Omental fat pad (tissue), 4 donors: ENCODE measurements around the gene TANC1. TPM values are rescaled to one million over a fixed set of nuclear protein-coding genes. Genes with fewer than 3 reads are reported as not detected.

Experiments
- ATAC-seq: fragments of 150-250 bp; one replicate; pipeline ENCODE4 v1.9.1; 2016; ENCODE audit warnings: mild to moderate bottlenecking, moderate library complexity; ENCODE audit not compliant: low FRiP score
- DNase-seq: peaks from one replicate; pipeline ENCODE4 v3.0.0-alpha.2; 2019; ENCODE audit warnings: low spot score
- CTCF ChIP-seq, 3 donors: fragments of 450-650 bp; IDR thresholded peaks; one replicate each; pipeline ENCODE4 v1.5.1; 2016 to 2017; ENCODE audit warnings: antibody characterized with exemption in 3 of 3, mild to moderate bottlenecking in 3 of 3, moderate library complexity in 2 of 3
- total RNA-seq, 4 donors: library from RNA; depleted of rRNA; stranded (reverse); fragments of >200 nt; gene quantifications; one replicate each; pipeline ENCODE4 v1.1.0, GENCODE V29; 2016

The TANC1 gene
- total RNA-seq, 4 donors from 2014 or later, result 26.4 to 72.5 (median 34.9) TPM

DNA sequence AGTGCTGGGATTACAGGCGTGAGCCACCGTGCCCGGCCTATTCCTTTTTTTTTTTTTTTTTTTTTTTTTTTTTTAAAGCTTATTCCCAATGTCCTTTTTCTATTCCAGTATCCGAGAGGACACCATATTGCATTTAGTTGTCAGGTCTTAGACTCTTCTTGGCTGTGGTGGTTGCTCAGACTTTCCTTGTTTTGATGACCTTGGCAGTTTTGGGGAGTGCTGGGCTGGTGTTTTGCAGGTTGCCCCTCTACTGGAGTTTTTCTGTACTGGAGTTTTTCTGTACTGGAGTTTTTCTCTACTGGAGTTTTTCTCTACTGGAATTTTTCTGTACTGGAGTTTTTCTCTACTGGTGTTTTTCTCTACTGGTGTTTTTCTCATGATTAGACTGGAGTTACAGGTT, 149.2 kb downstream of the TANC1 start:
- no peak for TF ChIP-seq CTCF (IDR thresholded peaks at IDR 0.05)
- no peak for DNase-seq
- ATAC-seq, result no peak

GRCh38 chr2:159118115-159118858, 149.8 kb downstream of the TANC1 start:
- peak in 1 of 3 donors; percentile 58 for TF ChIP-seq CTCF (IDR thresholded peaks at IDR 0.05)
- ATAC-seq (peak; percentile 85), DNase-seq (peak; percentile 100)

DNA sequence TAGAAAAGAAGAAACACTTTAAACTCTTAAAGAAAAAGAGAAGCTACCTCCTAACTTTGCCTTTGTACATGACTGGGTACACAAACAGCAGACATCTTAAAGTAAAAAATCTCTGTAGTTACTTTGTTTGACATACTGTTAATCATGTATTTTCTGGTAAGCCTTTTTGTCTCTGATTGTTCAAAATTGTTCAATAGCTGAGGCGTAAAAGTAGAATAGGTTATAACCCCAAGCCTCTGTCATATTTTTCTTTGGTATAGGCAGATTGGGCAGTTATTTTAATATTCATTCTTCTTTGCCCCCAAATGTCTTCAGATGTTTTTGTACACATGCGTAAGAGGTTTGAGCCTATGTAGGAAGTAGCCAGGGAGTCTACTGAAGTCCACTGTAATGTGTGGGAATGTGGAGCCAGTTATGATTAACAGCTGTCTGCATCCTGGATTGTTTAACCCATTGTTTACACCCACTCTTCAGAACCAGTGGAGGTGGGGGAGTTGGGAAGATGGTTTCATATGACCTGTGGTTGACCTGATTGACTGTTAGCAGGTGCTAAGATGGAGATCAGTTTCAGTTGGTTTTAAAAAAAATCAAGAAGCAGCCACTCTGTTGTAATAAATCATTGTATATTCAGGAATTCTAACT, 150.5 kb downstream of the TANC1 start:
- DNase-seq (no peak), ATAC-seq (no peak)
- TF ChIP-seq CTCF (IDR thresholded peaks at IDR 0.05), result no peak

DNA sequence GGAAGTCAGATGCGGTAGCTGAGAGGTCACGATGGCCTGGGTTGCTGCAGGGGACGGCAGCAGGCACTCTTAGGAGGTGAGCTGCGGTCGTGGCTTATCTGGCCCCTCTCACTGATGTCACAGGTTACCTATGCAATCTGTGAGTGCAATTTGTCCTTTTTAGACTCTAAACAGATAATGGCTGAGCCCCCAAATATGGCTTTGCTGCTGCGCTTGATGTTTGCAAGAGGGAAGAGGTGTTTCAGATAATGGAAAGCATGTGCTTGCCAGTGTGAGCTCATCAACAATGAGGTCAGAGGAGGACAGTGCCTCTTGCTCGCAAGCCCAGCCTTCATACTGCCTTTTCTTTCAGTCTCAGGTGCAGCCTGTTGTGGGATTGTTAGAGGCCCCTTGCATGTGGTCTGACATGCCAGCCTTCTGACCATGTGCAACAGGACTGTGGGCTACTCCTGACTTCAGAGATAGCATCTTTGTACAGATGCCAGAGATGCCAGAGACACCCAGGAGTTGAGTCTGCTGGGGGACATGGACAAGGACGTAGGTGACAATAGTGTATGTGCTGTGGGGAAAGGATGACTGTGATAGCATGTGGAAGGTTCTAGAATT, 151.3 kb downstream of the TANC1 start:
- DNase-seq (no peak), ATAC-seq (no peak)
- no peak for TF ChIP-seq CTCF (IDR thresholded peaks at IDR 0.05)

GRCh38 chr2:159123786-159124185, 155.3 kb downstream of the TANC1 start:
- no peak for TF ChIP-seq CTCF (IDR thresholded peaks at IDR 0.05)
- ATAC-seq, result no peak
- DNase-seq, result no peak

DNA sequence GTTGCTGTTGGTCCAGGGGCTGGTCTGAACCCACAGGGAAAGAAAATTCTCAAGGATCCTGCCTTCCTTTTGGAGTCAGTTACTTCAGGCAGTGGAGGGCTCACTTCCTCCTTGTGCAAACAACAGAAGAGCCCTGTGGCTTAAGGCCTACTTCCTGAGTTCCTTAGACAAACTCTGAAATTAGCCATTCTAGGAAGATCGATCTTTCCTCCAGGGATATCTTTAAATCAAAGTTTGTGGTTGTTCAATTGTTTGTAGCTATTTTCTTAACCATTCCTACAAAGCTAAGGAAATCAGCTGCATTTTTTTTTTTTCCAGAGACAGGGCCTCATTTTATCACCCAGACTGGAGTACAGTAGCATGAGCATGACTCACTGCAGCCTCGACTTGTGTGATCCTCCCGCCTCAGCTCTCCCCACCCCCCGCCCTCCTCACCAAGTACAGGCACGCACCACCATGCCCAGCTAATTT, 156.0 kb downstream of the TANC1 start:
- DNase-seq (no peak), ATAC-seq (peak; percentile 84)
- no peak for TF ChIP-seq CTCF (IDR thresholded peaks at IDR 0.05)
